NCI-H460 (cell line): ENCODE results near the gene OSBPL8. TPM values are rescaled to one million over a fixed set of nuclear protein-coding genes. Genes with fewer than 3 reads are reported as not detected.

Experiments
- DNase-seq: peaks from one replicate; pipeline ENCODE4 v3.0.0-alpha.2; 2016; ENCODE audit warnings: low read depth; ENCODE audit errors: extremely low read depth
- total RNA-seq: library from RNA; depleted of rRNA; stranded (reverse); fragments of >200 nt; shearing (Covaris generic); gene quantifications from 2 replicates; pipeline ENCODE4 v1.2.3, GENCODE V29; 2014

Gene OSBPL8
- total RNA-seq, 1 experiment from 2014 or later: 43.4 TPM

DNA sequence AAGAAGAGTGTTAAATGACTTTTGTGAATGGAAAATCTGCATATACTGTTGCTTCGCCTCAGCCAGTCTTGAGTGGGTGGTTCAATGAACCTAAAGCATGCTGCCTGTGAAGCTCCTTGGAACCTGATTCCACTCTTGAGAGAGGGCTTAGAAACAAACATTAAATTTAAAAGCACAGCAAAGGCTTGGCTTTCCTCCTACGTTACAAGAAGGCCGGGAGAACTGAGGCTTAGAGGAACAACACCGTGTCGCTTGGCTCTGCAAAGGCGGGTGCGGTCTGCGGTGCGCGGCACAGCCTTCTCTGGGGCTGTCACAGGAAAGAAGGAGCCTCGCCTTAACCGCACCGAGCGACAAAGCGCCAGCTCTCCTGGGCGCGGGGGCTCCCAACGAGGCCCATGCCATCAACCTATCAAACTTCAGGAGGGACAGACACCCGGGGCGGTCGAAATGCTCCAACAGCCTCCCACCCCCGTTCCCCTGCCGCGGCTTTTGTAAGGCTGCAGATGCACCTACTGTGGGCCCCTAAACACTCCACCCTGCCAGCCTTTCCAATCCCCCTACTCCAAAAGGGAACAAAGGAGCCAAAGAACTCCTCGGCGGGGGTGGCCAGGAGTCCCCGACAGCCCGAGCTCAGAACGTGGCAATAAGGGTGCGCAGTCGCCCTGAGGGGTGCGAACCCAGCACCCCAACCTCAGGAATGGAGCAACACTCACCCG, 729 bp downstream of the OSBPL8 start:
- DNase-seq: no peak

DNA sequence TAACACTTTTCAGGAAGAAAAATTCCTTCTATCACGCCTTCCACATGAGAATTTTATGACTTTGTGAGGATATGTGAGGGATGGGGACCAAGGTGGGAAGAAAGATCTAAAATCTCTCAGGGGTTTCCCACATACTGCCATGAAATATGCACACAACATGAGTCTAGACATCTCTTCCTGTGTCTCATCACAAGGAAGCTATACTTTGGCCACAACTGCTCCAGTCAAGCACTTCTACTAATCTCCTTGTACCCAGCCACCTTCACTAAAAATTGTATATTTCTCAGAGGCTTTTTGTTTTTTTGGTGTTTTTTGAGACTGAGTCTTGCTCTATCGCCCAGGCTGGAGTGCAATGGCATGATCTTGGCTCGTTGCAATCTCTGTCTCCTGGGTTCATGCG, 3.2 kb downstream of the OSBPL8 start:
- no peak for DNase-seq

GRCh38 chr12:76555797-76556196, 3.8 kb downstream of the OSBPL8 start:
- no peak for DNase-seq

DNA sequence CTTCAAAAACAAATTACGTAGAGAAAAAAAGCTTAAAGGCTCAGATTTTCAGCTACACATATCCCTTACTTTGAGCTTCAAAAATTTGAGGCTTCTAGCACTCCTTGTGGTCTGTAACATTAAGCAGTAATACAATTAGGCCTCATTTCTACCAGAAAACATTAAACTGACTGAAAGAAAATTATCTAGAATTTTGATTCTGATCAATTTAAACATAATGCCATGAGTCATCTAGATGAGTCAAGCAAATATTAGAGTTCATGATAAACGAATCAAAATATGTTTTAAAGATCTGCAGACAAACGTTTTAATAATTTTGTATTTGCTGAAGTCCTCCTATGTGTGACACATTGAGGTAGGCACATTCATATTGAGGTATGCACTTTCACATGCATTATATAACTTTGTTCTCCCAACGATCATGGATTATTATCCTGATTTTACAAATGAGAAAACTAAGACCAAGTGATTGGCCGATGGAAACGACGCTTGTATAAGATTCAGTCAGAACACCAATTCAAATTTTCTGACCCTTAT, 4.3 kb downstream of the OSBPL8 start:
- DNase-seq: no peak

GRCh38 chr12:76554405-76555230, 5.0 kb downstream of the OSBPL8 start:
- DNase-seq: no peak

- DNase-seq: no peak
These were observed 7.1 kb downstream of the OSBPL8 start for GRCh38 chr12:76552343-76552938.

DNA sequence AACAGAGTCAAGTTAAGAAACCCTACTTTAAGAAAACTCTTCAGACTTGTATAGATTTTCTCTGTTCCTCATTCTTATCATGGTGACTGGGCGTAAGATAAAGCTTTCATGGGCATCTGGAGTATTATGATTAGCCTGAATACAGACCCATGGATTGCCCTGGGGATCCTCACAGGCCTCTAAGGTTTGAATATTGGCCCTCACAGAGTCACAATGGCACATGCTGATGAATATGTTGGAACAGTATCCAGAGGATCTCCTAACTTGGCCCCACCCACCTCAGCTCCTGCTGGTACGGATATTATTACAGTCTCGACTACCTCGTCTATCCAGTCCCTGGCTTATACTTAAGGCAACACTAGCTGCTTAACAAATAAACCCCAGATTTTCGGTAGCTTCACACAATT, 8.1 kb downstream of the OSBPL8 start:
- DNase-seq: no peak

- DNase-seq: no peak
These were observed 10.4 kb downstream of the OSBPL8 start for GRCh38 chr12:76549131-76549530.

DNA sequence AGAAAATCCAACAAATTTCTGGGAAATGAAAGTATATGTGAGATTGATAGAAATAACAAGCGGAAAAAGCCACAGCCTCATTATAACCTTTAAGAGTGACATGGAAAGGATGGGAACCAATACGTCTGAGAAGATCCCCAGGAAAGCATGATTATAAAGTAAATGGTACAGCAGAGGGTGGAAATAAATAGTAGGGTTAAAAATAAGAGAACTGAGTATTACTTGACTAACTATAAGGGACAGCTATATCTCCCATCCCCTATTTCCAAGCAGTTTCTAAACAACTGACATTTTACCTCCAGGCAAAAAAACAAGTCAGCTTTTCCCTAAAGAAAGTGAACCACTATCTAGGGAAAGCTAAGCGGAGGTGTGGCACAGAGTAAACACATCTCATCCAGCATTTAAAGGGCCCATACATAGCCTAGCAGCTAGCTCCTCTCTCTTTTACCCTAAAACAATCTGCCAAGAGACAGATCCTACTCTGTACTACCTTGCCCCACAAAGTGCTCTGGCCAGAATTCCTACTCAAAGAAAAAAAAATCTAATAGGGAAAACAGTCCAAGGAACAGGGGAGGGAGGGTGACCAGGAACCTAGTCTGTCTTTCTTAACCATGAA, 11.2 kb downstream of the OSBPL8 start:
- DNase-seq: no peak

DNA sequence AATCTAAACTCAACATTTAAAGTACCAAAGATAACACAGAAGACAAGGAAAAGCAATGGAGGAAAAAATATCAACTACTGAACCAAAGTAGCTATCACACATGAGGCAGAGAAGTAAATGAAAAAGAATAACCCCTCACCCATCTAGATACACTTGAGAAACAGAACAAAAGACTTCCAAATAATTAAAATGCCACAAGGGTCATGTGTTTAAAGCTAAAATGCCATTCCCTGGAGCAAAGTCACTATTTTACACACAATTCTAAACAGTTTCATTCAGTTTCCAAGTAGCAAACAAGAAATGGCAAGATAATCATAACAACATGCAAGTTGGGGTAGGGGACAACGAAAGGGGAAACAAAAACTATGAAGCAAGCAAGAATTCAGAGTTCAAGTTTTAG, 12.0 kb downstream of the OSBPL8 start:
- DNase-seq: no peak

- no peak for DNase-seq
These were observed 12.7 kb downstream of the OSBPL8 start for GRCh38 chr12:76546889-76547288.

DNA sequence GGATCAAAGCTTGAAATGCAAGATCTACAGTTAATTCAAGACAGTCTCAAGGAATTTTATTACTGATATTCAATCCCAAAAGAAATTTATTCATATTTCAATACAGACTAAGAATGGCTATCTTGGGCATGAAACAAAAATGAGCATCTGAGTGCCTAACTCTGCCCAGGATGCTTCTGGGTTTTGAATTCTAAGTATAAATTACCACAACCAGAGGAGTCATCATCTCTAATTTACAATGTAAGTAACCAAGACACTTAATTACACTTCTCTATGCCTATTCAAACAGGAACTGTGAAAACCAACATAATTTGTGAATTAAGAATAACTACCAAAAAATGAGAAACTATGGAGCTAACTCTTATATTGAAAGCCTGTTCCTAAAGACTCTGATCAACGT, 14.1 kb downstream of the OSBPL8 start:
- no peak for DNase-seq

GRCh38 chr12:76544601-76545261, 14.8 kb downstream of the OSBPL8 start:
- no peak for DNase-seq

GRCh38 chr12:76543813-76544347, 15.7 kb downstream of the OSBPL8 start:
- DNase-seq: no peak

DNA sequence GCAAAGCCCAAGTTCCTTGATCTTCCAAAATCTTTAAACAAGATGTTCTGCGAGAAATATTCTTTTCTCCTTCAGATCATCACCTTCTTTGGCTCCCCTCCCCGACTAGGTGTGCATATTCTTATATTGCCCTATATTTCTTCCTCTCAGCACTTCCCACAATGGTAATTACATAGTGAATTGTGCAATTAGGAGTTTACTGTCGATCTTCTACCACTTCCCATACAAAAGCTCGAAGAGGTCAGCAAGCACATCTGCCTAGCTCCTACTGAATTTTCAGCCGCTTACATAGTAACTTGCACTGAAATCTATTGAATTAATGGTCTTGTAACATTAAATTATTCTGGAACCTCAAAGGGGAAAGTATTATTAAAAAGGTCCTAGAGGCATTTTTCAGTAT, 16.7 kb downstream of the OSBPL8 start:
- DNase-seq: no peak

DNA sequence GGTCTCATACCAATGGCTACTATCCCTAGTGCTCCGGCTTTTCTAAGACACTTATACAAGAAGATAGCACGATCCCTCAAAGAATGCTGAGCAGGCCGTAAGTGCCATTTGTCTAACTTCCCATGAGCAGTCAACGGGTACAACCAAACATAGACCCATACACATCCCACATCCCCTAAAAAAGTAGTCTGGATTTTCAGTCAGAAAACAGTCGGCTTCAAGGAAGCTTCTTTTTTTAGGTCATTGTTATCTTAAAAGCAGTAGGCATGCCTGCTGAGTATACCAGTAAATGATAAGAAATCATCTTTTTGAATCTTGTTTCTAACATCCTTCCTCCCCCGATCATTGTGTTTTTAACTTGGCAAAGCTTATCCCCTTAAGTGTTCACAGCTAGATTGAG, 19.8 kb downstream of the OSBPL8 start:
- no peak for DNase-seq

DNA sequence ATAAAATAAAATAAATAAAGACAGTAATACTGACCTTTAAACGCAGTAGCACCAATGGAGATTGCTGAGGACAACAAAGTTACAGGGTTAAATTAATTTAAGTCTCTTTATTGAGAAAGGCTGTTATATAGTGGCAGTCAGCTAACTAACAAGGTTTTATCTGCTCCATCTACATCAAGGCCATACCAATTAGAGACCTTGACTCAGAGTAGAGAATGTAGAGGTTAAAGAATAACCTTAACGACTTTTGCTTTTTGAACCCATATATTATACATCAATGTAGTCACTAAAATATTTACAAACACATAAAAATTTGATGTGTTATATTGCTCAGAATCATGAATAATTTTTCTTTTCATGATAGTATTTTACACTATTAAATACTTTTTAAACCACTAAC, 21.6 kb downstream of the OSBPL8 start:
- no peak for DNase-seq

DNA sequence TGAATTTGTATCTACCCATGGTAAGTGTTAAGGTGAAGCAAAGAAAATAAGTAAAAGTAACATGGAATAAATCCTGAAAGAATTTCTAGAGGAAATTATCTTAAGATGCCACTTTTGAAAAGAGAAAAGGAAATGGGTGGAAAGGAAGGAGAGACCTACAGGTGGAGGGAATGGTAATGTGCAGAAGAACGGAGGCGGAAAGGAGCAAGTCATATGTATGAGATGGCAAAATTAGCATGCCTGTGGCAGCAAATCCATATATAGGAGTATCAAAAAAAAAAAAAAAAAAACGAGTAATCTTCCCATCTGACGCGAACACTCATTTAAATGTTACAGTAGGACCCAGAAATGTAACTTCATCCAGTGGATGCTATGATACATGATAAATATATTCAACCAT, 23.0 kb downstream of the OSBPL8 start:
- no peak for DNase-seq

DNA sequence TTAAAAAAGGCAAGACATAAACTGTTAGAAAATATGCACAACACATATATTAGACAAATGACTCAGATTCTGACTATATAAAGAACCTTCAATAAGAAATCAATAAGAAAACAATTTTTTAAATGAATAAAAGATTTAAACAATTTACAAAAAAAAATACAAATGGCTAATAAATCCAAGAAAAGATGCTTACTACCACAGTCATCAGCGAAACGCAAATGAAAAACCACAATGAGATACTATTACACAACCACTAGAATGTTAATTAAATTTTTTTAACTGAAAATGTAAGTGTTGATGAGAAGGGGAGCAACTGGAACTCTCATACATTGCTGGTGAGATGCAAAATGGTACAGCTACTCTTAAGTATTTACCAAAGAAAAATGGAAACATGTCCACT, 24.4 kb downstream of the OSBPL8 start:
- DNase-seq: no peak

- no peak for DNase-seq
These were observed 26.2 kb downstream of the OSBPL8 start for GRCh38 chr12:76533331-76533730.
